ENCODE data around the gene AKAP17A. TPM values are rescaled to one million over a fixed set of nuclear protein-coding genes. Genes with fewer than 3 reads are reported as not detected.
A peak's percentile ranks its signal among the peaks of the same experiment; 100 is the strongest.

AKAP17A gene
- total RNA-seq, 6 donors from 2014 or later = 40.9 to 193 (median 52.4) TPM

DNA sequence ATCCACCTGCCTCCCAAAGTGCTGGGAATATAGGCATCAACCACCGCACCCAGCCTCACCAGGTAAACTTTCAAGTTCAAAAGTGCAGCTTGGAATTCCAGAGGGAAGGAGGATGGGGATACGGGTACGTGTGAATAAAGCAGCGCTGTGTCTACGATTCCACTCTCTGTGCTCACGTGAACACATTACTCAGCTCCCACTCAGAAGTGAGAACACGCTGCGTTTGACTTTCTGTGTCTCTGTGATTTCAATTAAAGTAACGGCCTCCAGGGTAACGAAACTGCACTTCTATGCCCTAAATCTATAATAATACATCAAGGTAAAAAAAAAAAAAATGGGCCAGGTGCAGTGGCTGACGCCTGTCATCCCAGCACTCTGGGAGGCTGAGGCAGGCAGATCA is 15.1 kb downstream of the AKAP17A start:
- TF ChIP-seq EP300 (IDR thresholded peaks at IDR 0.05) (no peak), POLR2A (IDR thresholded peaks at IDR 0.05) (no peak), POLR2AphosphoS5 (IDR thresholded peaks at IDR 0.05) (no peak)
- TF ChIP-seq, protein P1, sequence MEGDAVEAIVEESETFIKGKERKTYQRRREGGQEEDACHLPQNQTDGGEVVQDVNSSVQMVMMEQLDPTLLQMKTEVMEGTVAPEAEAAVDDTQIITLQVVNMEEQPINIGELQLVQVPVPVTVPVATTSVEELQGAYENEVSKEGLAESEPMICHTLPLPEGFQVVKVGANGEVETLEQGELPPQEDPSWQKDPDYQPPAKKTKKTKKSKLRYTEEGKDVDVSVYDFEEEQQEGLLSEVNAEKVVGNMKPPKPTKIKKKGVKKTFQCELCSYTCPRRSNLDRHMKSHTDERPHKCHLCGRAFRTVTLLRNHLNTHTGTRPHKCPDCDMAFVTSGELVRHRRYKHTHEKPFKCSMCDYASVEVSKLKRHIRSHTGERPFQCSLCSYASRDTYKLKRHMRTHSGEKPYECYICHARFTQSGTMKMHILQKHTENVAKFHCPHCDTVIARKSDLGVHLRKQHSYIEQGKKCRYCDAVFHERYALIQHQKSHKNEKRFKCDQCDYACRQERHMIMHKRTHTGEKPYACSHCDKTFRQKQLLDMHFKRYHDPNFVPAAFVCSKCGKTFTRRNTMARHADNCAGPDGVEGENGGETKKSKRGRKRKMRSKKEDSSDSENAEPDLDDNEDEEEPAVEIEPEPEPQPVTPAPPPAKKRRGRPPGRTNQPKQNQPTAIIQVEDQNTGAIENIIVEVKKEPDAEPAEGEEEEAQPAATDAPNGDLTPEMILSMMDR (IDR thresholded peaks at IDR 0.05) = no peak
- no peak overlapping the region for H3K4me3 ChIP-seq
- H3K27me3 ChIP-seq = no peaks in the 10 kb centered on the region
- no peaks in the 10 kb centered on the region for H3K4me1 ChIP-seq
- H3K36me3 ChIP-seq = peaks cover 12 to 33% (median 21%) of the 10 kb centered on the region in 4 donors
- no peak overlapping the region for H3K27ac ChIP-seq
- H3K9me3 ChIP-seq = peaks cover 0 to 8% (median 0%) of the 10 kb centered on the region in 4 donors
- ATAC-seq (ENCODE audit: low FRiP score in 2 of 2) (no peak), DNase-seq (no peak)
- 93 to 96% methylated on average over 11 of the region's 11 CpGs for WGBS, 2 donors

DNA sequence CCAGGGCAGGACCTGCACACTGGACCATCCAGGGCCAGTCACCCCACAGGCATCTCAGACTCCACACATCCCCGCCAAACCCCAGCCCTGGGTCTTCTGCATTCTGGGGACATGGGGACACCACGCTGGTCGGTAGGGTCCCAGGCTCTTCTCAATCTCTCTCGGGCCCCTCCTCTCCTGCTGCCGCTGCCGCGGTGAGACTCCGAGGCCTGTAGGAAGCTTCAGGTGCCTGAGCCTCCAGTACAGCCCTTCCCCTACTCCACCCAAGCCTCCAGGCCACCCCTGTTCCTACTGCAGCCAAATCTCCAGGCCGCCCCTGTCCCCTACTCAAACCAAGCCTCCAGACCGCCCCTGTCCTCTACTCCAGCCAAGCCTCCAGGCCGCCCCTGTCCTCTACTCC is 17.9 kb downstream of the AKAP17A start:
- Histone ChIP-seq H3K9me3 (no peaks in the 10 kb centered on the region), H3K36me3 (peaks cover 0 to 6% (median under 1%) of the 10 kb centered on the region in 4 donors), H3K4me1 (no peaks in the 10 kb centered on the region), H3K4me3 (no peak overlapping the region), H3K27ac (no peak overlapping the region), H3K27me3 (no peaks in the 10 kb centered on the region)
- no peak for ATAC-seq (ENCODE audit: low FRiP score in 2 of 2)
- 93 to 94% methylated on average over 9 to 10 of the region's 11 CpGs for WGBS, 2 donors
- TF ChIP-seq, protein P1 (IDR thresholded peaks at IDR 0.05) = no peak
- TF ChIP-seq POLR2A (IDR thresholded peaks at IDR 0.05) = no peak
- no peak for TF ChIP-seq POLR2AphosphoS5 (IDR thresholded peaks at IDR 0.05)
- TF ChIP-seq EP300 (IDR thresholded peaks at IDR 0.05) = no peak
- DNase-seq = no peak

DNA sequence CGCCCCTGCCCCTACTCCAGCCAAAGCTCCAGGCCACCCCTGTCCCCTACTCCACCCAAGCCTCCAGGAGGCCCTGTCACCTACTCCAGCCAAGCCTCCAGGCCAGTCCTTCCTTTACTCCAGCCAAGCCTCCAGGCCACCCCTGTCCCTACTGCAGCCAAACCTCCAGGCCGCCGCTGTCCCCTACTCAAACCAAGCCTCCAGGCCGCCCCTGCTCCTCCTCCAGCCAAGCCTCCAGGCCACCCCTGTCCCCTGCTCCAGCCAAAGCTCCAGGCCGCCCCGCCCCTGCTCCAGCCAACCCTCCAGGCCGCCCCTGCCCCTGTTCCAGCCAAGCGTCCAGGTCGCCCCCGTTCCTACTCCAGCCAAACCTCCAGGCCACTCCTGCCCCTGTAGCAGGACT is 18.4 kb downstream of the AKAP17A start:
- Histone ChIP-seq H3K27ac (no peak overlapping the region), H3K36me3 (peaks cover 0 to 2% (median 0%) of the 10 kb centered on the region in 4 donors), H3K4me1 (no peaks in the 10 kb centered on the region), H3K9me3 (no peaks in the 10 kb centered on the region), H3K4me3 (no peak overlapping the region), H3K27me3 (no peaks in the 10 kb centered on the region)
- WGBS, 2 donors = 90 to 95% methylated on average over 10 of the region's 10 CpGs
- TF ChIP-seq, protein P1 (IDR thresholded peaks at IDR 0.05) = no peak
- TF ChIP-seq EP300 (IDR thresholded peaks at IDR 0.05) = no peak
- no peak for TF ChIP-seq POLR2A (IDR thresholded peaks at IDR 0.05)
- TF ChIP-seq POLR2AphosphoS5 (IDR thresholded peaks at IDR 0.05) = no peak
- ATAC-seq (ENCODE audit: low FRiP score in 2 of 2) = peak in 1 of 2 donors; percentile 10
- DNase-seq = no peak

DNA sequence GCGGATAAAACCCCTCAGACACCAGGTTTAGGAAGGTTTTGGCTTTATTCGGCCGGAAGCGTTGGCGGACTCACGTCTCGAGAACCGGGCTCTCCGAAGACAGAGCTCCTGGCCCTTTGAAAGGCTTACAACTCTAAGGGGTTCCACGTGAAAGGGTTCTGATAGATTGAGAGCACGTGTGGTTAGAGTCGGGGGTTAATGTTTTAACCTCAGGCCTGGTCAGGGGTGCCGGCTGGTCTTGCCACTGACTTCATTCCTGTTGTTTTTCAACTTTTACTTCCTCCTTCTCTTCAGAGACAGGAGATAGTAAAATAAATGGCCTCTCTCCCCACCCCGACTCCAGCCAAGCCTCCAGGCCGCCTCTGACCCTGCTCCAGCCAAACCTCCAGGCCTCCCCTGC is 18.8 kb downstream of the AKAP17A start:
- H3K27ac ChIP-seq = no peak overlapping the region
- H3K36me3 ChIP-seq = no peaks in the 10 kb centered on the region
- no peak for TF ChIP-seq POLR2AphosphoS5 (IDR thresholded peaks at IDR 0.05)
- TF ChIP-seq, protein P1 (IDR thresholded peaks at IDR 0.05) = no peak
- no peak for TF ChIP-seq EP300 (IDR thresholded peaks at IDR 0.05)
- TF ChIP-seq POLR2A (IDR thresholded peaks at IDR 0.05) = no peak
- no peaks in the 10 kb centered on the region for H3K4me1 ChIP-seq
- no peaks in the 10 kb centered on the region for H3K9me3 ChIP-seq
- 76% methylated on average over 15 of the region's 15 CpGs for WGBS, 2 donors
- H3K4me3 ChIP-seq = no peak overlapping the region
- ATAC-seq (ENCODE audit: low FRiP score in 2 of 2) (no peak), DNase-seq (no peak)
- no peaks in the 10 kb centered on the region for H3K27me3 ChIP-seq

DNA sequence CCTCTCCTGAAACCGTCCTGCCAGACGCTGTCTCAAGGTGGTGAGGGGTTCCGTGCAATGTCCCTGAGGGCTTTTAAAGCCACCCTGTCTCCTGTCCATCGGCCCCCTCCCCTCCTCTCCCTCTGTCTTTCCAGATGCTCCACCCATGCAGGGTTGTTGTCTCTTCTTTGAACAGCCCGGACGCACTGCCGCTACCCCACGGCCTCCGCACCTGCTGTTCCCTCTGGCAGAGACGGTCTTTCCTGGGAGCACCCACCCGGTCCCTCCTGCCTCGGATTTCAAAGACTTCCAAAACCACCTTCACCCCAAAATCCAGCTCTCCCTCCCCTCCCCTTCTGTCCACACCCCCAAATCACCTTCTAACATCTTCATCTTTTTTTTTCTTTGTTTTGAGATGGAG is 19.3 kb downstream of the AKAP17A start:
- no peak for DNase-seq
- no peak overlapping the region for H3K4me3 ChIP-seq
- no peaks in the 10 kb centered on the region for H3K27me3 ChIP-seq
- H3K4me1 ChIP-seq = no peaks in the 10 kb centered on the region
- no peaks in the 10 kb centered on the region for H3K9me3 ChIP-seq
- H3K36me3 ChIP-seq = no peaks in the 10 kb centered on the region
- 86 to 90% methylated on average over 12 of the region's 12 CpGs for WGBS, 2 donors
- ATAC-seq (ENCODE audit: low FRiP score in 2 of 2) = no peak
- TF ChIP-seq POLR2A (IDR thresholded peaks at IDR 0.05) = no peak
- no peak overlapping the region for H3K27ac ChIP-seq
